Skin epidermis (tissue), 12 donors: ENCODE results near the gene SLC23A3.

Source experiments
- H3K27ac ChIP-seq, 21 experiments: fragments of 200-600 bp; sonication (generic) in 11 of 21; one replicate each; pipeline ENCODE4 v1.5.0; 2020; ENCODE audit warnings: mild to moderate bottlenecking in 3 of 21, inconsistent platforms in 2 of 21, moderate library complexity in 2 of 21
- H3K4me3 ChIP-seq, 7 experiments: fragments of 200-600 bp; sonication (generic) in 2 of 7; one replicate each; pipeline ENCODE4 v1.5.0; 2020; ENCODE audit warnings: inconsistent platforms in 2 of 7, mild to moderate bottlenecking in 2 of 7, moderate library complexity in 1 of 7

SLC23A3 gene, protein sequence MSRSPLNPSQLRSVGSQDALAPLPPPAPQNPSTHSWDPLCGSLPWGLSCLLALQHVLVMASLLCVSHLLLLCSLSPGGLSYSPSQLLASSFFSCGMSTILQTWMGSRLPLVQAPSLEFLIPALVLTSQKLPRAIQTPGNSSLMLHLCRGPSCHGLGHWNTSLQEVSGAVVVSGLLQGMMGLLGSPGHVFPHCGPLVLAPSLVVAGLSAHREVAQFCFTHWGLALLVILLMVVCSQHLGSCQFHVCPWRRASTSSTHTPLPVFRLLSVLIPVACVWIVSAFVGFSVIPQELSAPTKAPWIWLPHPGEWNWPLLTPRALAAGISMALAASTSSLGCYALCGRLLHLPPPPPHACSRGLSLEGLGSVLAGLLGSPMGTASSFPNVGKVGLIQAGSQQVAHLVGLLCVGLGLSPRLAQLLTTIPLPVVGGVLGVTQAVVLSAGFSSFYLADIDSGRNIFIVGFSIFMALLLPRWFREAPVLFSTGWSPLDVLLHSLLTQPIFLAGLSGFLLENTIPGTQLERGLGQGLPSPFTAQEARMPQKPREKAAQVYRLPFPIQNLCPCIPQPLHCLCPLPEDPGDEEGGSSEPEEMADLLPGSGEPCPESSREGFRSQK

DNA sequence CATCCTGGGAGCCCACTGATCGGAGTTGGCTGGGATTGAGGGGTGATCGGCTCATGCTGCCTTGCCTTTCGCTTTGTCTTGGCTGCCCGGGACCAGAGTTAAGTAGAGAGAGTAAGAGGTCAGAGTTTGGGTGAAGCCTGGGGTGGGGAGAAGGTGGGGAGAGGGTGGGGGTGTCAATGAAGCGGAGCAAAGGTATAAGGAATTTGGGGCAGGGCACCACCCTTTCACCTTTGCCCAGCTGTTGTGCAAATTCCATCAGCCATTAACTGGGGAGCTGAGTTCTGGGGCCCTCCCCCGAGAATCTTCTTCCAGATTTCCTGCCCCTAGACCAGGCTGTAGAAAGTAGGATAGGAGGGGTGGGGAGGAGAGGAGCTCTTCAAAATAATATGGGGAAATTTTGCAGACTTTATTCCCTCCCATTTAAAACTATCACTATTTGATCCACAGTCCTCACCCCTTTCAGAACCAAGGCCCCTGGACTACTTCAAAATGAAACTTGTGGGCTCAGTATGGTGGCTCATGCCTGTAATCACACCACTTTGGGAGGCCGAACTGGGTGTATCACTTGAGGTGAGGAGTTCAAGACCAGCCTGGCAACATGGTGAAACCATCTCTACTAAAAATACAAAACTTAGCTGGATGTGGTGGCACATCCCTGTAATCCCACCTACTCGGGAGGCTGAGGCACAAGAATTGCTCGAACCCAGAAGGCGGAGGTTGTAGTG is at the start of gene SLC23A3:
TSS of gene SLC23A3 (minus strand) at position 100 of the 725 bp plus-strand sequence. CDS start at position 55, 45 bp downstream.
- peak within 1 kb of the TSS in 3 of 21 experiments; percentile 2 to 55 (median 16) for H3K27ac ChIP-seq
- H3K4me3 ChIP-seq, result no peak within 1 kb of the TSS

DNA sequence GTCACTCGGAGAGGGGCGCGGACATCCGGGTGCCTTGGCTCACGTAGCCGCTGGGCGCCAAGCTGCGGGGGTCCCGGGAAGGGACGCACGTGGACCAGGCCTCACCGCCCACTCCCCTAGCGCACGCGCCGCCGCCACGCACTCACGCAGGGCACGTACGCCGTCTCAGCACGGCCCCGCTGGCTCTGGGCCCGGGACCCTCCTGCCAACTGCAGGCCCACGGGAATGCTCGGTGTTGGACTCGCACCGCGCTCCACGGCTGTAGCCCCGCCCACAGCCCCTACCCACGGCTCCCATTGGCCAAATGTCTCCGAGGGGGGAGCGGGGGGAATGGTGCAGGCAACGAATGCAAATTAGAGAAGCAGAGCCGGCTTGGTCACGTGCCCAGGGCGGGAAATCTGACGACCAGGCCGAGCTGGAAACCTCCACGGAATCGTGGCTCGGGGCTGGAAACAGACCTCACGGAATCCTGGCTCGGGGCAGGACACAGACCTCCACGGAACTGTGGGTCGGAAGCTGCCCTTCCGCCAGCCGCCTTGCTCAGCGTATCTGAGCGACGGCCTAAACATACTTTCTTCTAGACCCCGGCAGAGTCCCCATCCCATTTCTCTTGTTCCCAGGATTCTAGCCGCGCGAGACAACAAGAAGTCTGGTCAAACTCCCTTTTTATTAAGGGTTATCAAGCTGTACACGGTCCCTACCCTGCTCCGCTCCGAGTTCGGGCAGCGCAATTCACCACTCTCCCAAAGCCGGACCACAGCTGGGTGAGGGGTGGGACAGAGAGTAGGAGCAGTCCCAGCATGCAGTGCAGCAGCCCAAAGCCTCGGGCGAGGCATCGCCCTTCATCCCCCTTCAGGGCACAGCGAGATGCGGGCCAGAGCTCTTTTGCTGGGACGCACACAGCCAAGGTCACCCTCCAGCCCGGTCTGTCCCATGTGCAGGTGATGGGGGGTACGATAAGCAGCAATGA is 49.2 kb upstream of the SLC23A3 start, which contains the start of gene ABCB6:
TSS of gene ABCB6 (minus strand) at position 227 of the 970 bp plus-strand sequence. CDS start 285 bp downstream, outside the sequence.
- H3K4me3 ChIP-seq, result peak within 1 kb of the TSS; percentile 35 to 62 (median 44)
- H3K27ac ChIP-seq, result peak within 1 kb of the TSS; percentile 56 to 92 (median 82)

DNA sequence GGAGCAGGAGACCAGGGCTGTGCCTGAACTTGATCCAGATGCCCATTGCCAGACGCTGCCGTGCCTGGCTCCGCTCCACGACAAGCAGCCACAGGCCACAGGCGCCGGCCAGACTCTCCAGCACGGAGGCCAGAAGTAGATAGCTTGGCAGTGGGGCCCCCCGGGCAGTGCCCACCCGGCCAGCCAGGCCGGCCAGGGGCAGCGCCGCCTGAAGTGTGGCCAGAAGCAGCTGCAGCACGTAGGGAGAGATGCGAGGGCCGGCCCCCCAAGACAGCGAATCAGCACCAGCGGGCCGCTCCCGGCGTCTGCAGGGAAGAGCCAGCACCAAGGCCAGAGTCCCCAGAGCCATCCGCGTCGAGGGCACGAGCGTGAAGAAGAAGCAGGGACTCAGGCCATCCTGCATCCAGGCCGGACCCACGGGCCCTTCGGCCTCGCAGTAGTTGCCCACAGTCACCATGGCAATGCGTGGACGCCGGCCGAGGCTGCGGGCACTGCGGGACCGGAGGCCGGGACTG is 48.4 kb upstream of the SLC23A3 start:
- peak overlapping the region; percentile 56 to 92 (median 82) for H3K27ac ChIP-seq

DNA sequence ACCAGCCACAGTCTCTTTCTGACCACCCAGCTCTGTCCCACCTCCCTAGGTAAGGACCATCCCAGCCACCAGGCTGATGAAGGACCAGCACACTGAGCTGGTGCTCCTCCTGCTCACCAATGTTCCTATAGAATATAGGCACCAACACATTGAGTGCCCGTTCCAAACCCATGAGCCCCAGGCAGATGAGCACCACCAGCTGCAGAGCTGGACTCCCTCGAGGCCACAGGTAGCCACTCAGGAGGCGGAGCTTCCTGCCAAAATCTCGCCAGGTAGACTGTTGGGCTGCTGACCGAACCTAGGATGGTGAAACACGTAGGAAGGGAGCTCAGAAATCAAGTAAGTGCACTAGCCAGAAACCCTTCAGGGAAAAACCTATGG is 46.7 kb upstream of the SLC23A3 start:
- peak overlapping the region in 2 of 21 experiments; percentile 9 to 89 for H3K27ac ChIP-seq

More for the DNA sequence above, 48.4 kb upstream of the SLC23A3 start:
- peak overlapping the region; percentile 35 to 62 (median 44) for H3K4me3 ChIP-seq

DNA sequence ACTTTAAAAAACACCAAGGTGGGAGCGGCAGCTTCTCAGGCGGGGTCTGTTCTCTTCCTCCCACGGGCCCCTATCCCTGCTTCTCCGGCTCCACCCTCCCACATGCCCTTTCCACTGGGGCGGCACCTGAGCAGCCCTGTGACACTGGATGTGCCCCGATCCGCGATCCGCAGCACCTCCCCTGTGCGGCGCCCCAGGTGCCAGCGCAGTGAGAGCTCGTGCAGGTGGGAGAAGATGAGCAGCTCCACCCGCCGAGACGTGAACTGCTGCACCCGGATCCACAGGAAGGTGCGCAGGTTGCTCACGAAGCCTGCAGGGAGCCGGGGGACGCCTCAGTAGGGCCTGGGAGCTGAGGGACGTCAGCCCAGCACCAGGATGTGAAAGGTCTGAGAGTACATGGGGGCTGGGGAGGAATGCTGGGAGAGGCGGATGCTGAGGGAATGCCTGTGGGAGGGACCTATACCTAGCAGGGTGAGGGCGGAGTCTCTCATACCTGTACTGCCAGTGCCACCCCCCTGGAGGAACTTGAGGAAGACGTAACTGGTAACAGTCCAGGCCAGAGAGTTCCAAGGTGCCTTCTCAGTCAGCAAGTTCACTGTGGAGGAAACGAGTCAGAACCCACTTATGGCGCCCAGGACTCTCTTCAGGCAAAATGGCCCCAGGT is 46.2 kb upstream of the SLC23A3 start:
- H3K4me3 ChIP-seq, result no peak overlapping the region
- peak overlapping the region in 2 of 21 experiments; percentile 9 to 89 for H3K27ac ChIP-seq

More for the DNA sequence above, 46.7 kb upstream of the SLC23A3 start:
- no peak overlapping the region for H3K4me3 ChIP-seq

DNA sequence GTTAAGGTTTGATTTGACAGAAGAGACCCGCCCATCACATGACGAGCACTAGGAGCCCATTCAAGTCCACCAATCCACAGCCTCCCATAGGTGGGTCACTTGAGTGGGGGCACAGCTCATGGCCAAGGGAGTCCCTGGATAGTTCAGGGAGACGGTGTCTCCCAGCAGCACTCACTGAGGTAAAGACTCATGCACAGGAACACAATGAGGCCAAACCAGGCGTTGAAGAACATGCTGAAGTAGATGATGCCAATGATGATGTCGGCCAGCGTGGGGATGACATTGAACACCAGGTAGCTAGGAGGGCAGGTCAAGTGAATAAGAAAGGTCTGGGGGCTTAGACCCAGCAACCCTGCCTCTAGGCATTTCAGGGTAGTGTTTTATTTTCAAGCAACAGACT is 45.0 kb upstream of the SLC23A3 start:
- no peak overlapping the region for H3K4me3 ChIP-seq

DNA sequence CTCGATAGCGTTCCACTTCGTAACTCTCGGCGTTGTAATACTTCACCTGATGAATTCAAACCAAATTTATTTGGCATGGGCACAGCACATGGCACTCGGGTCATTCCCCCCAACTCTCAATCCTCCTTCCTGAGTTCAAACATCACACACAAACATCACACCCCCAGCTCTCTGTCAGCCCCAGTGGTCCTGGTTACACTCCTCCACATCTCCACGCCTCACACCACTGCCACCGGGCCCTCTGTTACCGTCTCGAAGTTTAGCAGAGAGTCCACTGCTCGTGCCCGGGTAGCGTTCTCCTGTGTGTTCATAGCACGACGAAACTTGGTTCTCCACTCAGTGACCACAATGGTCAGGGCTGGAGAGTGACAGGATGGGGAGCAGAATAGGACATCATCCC is 44.3 kb upstream of the SLC23A3 start:
- Histone ChIP-seq H3K27ac (no peak overlapping the region), H3K4me3 (no peak overlapping the region)

More for the DNA sequence above, 45.0 kb upstream of the SLC23A3 start:
- no peak overlapping the region for H3K27ac ChIP-seq

DNA sequence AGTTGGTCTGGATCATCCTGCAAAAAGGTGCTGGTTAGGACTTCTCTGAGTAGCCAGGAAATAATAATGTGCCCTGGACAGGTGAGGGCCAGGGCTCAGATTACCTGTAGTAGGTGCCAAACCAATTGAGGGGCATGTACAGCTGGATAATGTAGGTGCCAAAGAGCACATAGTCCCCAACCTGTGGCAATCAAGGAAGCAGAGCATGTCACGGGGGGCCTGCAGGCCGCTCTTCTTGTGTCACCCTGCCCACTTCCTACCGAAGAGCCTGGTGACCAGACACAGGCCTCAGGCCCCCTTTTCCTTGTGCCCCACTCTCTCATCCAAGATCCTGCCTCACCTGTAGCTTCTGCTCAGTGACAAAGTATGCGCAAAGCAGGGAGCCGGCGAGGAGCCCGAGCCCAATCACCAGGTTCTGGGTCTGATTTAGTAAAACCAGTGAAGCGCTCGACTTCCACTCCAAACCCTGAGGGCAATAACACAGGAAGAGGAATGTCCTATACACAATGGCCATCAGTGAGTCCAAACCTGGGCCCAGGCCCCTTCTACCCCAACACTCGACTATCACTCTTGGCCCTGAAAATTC is 43.8 kb upstream of the SLC23A3 start:
- Histone ChIP-seq H3K4me3 (no peak overlapping the region), H3K27ac (no peak overlapping the region)

DNA sequence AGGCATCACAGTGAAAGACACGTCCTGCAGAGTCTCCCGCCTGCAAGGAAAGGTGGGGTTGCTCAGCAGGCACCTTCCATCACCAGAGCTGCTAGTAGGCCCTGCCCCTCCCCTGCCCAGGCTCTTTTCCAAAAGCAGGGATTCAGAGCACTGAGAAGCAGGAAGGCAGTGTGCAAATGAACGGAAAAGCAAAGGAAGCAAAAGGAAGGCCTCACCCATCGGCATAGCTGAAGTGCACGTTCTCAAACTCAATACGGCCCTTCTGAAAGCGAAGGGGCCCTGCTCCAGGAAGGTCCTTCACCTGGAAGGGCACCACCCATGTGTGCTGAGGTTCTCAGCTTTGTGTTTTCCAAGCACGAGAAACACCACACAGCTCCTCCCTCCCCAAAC is 43.2 kb upstream of the SLC23A3 start:
- H3K4me3 ChIP-seq, result no peak overlapping the region
- H3K27ac ChIP-seq, result no peak overlapping the region

DNA sequence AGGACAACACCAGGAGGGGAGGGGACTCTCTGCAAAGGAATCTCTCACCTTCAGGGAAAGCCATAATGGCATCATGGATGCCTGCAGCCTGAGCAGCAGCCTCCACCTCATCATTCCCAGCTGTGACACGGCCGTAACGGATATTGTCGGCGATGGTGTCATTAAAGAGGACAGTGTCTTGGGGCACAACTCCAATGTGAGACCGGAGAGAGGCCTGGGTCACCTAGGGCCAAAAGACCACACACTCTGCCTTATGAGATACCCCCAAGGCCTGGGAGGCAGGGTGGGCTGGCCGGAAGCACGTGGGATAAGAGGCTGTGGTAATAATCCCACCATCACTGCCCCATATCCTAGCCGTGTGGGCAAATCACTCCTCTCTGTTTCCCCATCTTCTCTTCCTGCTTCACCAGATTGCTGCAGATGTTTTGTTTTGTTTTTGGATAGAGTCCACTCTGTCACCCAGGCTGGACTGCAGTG is 41.1 kb upstream of the SLC23A3 start:
- H3K27ac ChIP-seq, result peak overlapping the region in 3 of 21 experiments; percentile 24 to 60 (median 48)

DNA sequence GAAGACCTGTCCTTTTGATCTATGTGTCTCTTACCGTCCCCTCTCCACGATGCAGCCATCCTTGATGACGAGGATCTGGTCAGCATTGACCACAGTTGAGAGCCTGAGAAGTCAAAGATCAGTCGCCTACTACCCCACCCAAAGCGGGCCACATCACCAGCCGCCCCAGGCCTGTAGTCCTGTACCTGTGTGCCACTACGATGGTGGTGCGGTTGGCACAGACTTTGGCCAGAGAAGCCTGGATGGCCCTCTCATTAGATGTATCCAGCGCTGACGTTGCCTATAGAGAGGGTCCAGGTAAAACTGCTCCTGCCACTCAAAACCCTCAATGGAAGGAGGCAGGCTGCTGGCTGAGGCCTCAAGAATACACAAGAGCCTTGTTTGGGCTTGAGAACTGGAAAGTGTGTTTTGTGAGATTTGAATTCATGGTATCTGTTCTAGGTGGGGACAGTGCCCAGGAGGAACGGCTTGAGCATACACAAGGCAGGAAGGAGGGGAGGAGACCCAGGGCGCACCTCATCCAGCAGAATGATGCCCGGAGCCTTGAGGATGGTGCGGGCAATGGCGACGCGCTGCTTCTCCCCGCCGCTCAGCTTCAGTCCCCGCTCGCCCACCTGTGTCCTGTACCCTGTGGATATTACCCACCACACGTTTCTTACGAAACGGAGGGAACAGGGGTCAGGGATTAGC is 40.5 kb upstream of the SLC23A3 start:
- H3K27ac ChIP-seq, result peak overlapping the region in 3 of 21 experiments; percentile 24 to 62 (median 60)
- H3K4me3 ChIP-seq, result no peak overlapping the region

More for the DNA sequence above, 41.1 kb upstream of the SLC23A3 start:
- no peak overlapping the region for H3K4me3 ChIP-seq

DNA sequence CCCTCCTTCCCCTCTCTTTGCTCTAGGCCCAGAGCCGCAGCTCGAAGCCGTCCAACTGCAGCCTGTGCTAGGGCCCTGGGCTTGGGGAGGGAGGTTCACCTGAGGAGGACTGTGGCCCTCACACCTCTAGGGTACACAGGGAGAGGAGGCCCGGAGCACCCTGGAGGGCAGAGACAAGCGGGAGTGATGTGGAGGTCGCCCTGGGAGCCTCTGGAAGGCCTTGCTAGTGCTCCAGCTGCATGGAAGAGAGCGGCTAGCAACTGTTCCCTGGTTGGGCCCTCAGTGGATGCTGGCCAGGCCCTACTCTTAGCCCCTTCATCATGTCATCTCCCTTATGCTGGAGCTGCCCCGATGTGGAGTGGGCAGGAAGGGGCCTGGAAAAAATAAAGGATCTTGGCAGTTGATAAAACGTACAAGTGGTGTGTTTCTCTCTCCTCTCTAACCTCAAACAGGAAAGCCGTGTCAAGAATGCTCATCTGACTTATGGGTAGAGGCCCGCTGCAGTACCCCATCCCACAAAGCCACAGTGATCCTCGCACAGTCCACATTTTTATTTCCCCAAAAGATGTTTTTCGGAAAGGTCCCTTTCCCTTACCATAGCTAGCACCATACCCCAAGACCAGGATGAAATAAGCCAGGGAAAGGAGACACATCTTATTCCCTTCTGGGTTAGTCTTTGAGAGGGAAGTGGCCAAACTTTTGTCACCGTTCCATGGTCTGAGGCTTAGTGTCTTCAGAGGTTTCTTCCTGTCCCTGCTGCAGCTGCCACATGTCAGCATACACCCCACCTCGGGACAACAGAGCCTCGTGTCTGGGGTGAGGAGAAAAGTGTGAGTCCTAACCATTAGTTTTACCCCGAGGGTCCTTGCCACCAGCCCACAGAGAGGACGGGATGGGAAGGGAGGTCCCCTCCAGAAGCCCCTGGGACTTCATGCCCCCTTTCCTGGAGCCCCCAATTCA is 39.7 kb upstream of the SLC23A3 start:
- H3K27ac ChIP-seq, result peak overlapping the region in 4 of 21 experiments; percentile 3 to 62 (median 14)
- no peak overlapping the region for H3K4me3 ChIP-seq

DNA sequence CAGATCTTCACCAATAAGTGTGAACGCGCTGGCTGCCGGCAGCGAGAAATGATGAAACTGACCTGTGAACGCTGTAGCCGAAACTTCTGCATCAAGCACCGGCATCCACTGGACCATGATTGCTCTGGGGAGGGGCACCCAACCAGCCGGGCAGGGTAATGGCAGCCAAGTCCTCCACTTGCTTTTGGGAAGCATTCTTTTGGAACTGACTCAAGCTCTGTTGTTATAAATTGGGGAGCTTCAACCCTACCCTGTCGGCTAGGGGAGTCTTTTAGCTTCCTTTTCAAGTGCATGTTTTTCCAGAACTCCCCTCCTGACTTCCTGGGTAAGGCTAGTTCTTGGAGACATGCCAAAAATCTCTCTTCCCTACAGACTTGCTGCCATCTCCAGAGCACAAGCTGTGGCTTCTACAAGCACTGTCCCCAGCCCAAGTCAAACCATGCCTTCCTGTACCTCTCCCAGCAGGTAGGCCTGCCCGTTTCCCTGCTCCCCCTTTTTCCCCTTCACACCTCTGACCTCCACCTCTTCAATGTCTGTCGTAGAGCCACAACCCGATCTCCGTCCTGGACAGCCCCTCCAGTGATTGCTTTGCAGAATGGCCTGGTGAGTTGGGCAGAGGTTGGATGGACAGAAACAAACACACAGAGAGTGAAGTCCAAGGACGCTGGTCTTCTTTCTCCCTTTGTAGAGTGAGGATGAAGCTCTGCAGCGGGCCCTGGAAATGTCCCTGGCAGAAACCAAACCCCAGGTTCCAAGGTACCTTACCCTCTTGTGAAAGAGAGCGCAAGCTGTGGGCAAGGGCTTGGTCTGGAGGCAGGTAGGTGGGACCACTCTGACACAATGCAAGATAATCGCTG is 38.3 kb upstream of the SLC23A3 start:
- Histone ChIP-seq H3K4me3 (peak overlapping the region in 2 of 7 experiments; percentile 66 to 75), H3K27ac (peak overlapping the region in 12 of 21 experiments; percentile 82 to 97 (median 92))

DNA sequence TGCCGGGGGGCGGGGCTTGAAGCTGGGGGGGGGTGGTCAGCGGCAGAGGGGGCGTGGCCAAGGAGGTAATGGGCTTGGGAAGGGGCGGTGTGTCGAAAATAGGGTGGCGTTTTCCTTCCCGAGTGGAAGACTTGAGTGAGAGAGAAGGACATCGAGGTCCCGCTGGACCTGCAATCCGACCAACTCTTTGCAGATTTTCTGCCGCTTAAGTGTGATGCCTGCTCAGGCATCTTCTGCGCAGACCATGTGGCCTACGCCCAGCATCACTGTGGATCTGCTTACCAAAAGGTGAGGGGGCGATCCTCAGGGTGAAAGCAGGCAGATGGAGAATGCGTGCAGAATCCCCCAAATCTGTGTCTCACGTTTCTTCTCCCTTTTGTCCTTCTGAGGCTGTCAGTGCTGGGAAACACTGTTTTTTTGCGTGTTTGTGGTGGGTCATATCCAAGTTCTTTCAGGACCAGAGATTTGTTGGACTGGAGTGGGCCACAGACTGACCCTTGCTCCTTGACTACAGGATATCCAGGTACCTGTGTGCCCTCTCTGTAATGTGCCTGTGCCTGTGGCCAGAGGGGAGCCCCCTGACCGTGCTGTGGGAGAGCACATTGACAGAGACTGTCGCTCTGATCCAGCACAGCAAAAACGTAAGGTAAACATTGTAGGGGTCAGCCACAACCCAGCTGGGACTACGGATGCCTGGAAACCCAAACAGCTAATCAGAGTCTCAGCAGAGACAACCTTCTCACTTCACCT is 37.5 kb upstream of the SLC23A3 start:
- Histone ChIP-seq H3K4me3 (peak overlapping the region; percentile 52 to 77 (median 66)), H3K27ac (peak overlapping the region; percentile 76 to 97 (median 91))
